Endothelial cell of umbilical vein (primary cell): Measurements from ENCODE around the gene AK9. TPM values are rescaled to one million over a fixed set of nuclear protein-coding genes. Genes with fewer than 3 reads are reported as not detected.

Source experiments
- BruUV-seq: library from RNA; stranded (reverse); fragments of 400-500 nt; replicated peaks from 2 replicates; lab custom pipeline; 2021; lab: Mats Ljungman, UMichigan
- CTCF ChIA-PET: fragments of 300-600, 350-600 bp; sonication (Branson Sonifier 250); formaldehyde crosslinking; loops from one replicate; lab custom pipeline; 2021; ENCODE audit warnings: antibody characterized with exemption, inconsistent platforms; lab: Charles Lee
- POLR2A ChIA-PET: fragments of 300-600, 350-600 bp; sonication (Branson Sonifier 250); formaldehyde crosslinking; loops from one replicate; lab custom pipeline; 2021; ENCODE audit warnings: antibody characterized with exemption, inconsistent platforms; lab: Charles Lee
- DNase-seq: peaks from one replicate; pipeline ENCODE4 v3.0.0-alpha.2; 2011; ENCODE audit warnings: low read depth, low spot score
- FAIRE-seq: peaks from 2 replicates; lab custom pipeline; 2011; peaks lifted over from hg19 to GRCh38; lab: Jason Lieb, UNC
- H2AFZ ChIP-seq: 2 replicates; pipeline ENCODE4 v1.6.0; 2012; ENCODE audit warnings: low read depth, low read length, control low read depth, inconsistent platforms
- H3K27ac ChIP-seq: 2 replicates; pipeline ENCODE4 v1.5.1; 2011; ENCODE audit warnings: low read depth, mild to moderate bottlenecking, control low read depth, low read length, moderate library complexity; ENCODE audit not compliant: insufficient read depth
- H3K27me3 ChIP-seq, 2 experiments: 2 replicates each; pipeline versions ENCODE4 v1.6.0 to v1.6.1; 2011; ENCODE audit warnings: low read length in 2 of 2, mixed read lengths in 1 of 2; ENCODE audit not compliant: control insufficient read depth in 2 of 2, insufficient read depth in 2 of 2
- H3K36me3 ChIP-seq, 2 experiments: 2 replicates in 1 of 2; 3 replicates in 1 of 2; pipeline ENCODE4 v1.5.1; 2011; ENCODE audit warnings: low read length in 2 of 2, mild to moderate bottlenecking in 1 of 2, moderate library complexity in 1 of 2; ENCODE audit not compliant: control insufficient read depth in 2 of 2, insufficient read depth in 2 of 2; ENCODE audit errors: extremely low read depth in 1 of 2
- H3K4me1 ChIP-seq: 3 replicates; pipeline ENCODE4 v1.5.1; 2011; ENCODE audit warnings: mild to moderate bottlenecking, low read length; ENCODE audit not compliant: control insufficient read depth, insufficient read depth; ENCODE audit errors: extremely low read depth
- H3K4me2 ChIP-seq: 2 replicates; pipeline ENCODE4 v1.6.1; 2011; ENCODE audit warnings: low read length, control low read depth, mixed read lengths; ENCODE audit not compliant: insufficient read depth
- H3K4me3 ChIP-seq, 3 experiments: fragments of 200-600 bp in 1 of 3; sonication (generic), shearing (Covaris generic) in 1 of 3; replicated peaks in 1 of 3; 2 replicates each; pipeline ENCODE4 v1.5.1; 2011 to 2016; ENCODE audit warnings: control low read depth in 3 of 3, low read length in 3 of 3, mild to moderate bottlenecking in 2 of 3, inconsistent platforms in 1 of 3, low read depth in 1 of 3, moderate library complexity in 1 of 3; ENCODE audit not compliant: insufficient read depth in 1 of 3
- H3K79me2 ChIP-seq: 2 replicates; pipeline ENCODE4 v1.6.0; 2012; ENCODE audit warnings: low read length, inconsistent platforms; ENCODE audit not compliant: control insufficient read depth, insufficient read depth
- H3K9ac ChIP-seq: replicated peaks from 2 replicates; pipeline ENCODE3; 2011; ENCODE audit warnings: low read length, control low read depth; ENCODE audit not compliant: insufficient read depth; ENCODE audit errors: extremely low read depth
- H3K9me1 ChIP-seq: replicated peaks from 3 replicates; pipeline ENCODE4 v1.6.0; 2011; ENCODE audit warnings: mild to moderate bottlenecking, low read length; ENCODE audit not compliant: control insufficient read depth, insufficient read depth; ENCODE audit errors: extremely low read depth
- H3K9me3 ChIP-seq: replicated peaks from 2 replicates; pipeline ENCODE4 v1.5.1; 2012; ENCODE audit warnings: low read length, inconsistent platforms; ENCODE audit not compliant: control insufficient read depth, insufficient read depth
- H4K20me1 ChIP-seq: replicated peaks from 2 replicates; pipeline ENCODE3; 2011; ENCODE audit warnings: mild to moderate bottlenecking, low read length; ENCODE audit not compliant: control insufficient read depth, insufficient read depth; ENCODE audit errors: extremely low read depth
- EZH2 ChIP-seq: IDR thresholded peaks from 2 replicates; pipeline ENCODE4 v1.6.1; 2012; ENCODE audit warnings: borderline replicate concordance, low read depth, mild to moderate bottlenecking, moderate library complexity, low read length, inconsistent platforms; ENCODE audit not compliant: severe bottlenecking
- GATA2 ChIP-seq: IDR thresholded peaks from 2 replicates; pipeline ENCODE4 v1.7.0; 2011; ENCODE audit warnings: low read depth, mild to moderate bottlenecking, moderate library complexity, mixed read lengths, low read length; ENCODE audit not compliant: insufficient read length, insufficient read depth
- JUN ChIP-seq: IDR thresholded peaks from 2 replicates; pipeline ENCODE4 v1.6.1; 2011; ENCODE audit warnings: borderline replicate concordance, low read depth; ENCODE audit not compliant: insufficient read length, insufficient read depth
- MYC ChIP-seq: IDR thresholded peaks from one replicate; pipeline ENCODE4 v1.6.1; 2011; ENCODE audit warnings: mild to moderate bottlenecking, low read depth, low read length
- POLR2A ChIP-seq: IDR thresholded peaks from 2 replicates; pipeline ENCODE4 v1.6.1; 2012; ENCODE audit warnings: low read depth, mild to moderate bottlenecking, control low read depth, low read length
- POLR2AphosphoS5 ChIP-seq: IDR thresholded peaks from 2 replicates; pipeline ENCODE4 v1.6.1; 2012; ENCODE audit warnings: low read depth, mild to moderate bottlenecking, control low read depth, low read length, moderate library complexity; ENCODE audit not compliant: insufficient read depth
- dilution Hi-C: fragments of 300-500 bp; cut with MboI; formaldehyde crosslinking; loops from one replicate; pipeline ENCODE4 v1.15.0; 2019; ENCODE audit warnings: low sequenced_read_pairs; ENCODE audit not compliant: extremely low pct_ligation_motif_present
- intact Hi-C: fragments of 100-400 bp; cut with micrococcal nuclease; formaldehyde crosslinking; loops from one replicate; pipeline ENCODE4 v1.10.0; 2022
- polyA plus RNA-seq, 4 experiments: library from polyadenylated mRNA; depleted of rRNA in 3 of 4; stranded (reverse) in 3 of 4; unstranded in 1 of 4; fragments of >200 nt; gene quantifications; 2 replicates each; pipeline versions ENCODE4 v1.2.1 to v1.2.3, GENCODE V29; 2011 to 2012; ENCODE audit warnings: missing spikeins in 1 of 4
- total RNA-seq: library from RNA; stranded (reverse); gene quantifications from 2 replicates; pipeline ENCODE4 v1.2.3, GENCODE V29; 2021
- TF ChIP-seq, protein P1 (sequence below): IDR thresholded peaks from 2 replicates; pipeline ENCODE4 v1.6.1; 2011; ENCODE audit not compliant: insufficient read depth, insufficient read length
- TF ChIP-seq, protein P2 (sequence below), 2 donors: IDR thresholded peaks; 1 replicate in 1 of 2; 2 replicates in 1 of 2; pipeline ENCODE4 v1.5.1; 2011; ENCODE audit warnings: low read length in 2 of 2, mild to moderate bottlenecking in 2 of 2, moderate library complexity in 2 of 2, control low read depth in 1 of 2, inconsistent platforms in 1 of 2, low read depth in 1 of 2; ENCODE audit not compliant: insufficient read depth in 1 of 2; ENCODE audit errors: extremely low read depth in 1 of 2

Gene AK9
- total and polyA plus RNA-seq, 2 donors (not counting 3 experiments of a cell fraction or from before 2014, with no cell fraction given), result 1.4 to 3.2 TPM

DNA sequence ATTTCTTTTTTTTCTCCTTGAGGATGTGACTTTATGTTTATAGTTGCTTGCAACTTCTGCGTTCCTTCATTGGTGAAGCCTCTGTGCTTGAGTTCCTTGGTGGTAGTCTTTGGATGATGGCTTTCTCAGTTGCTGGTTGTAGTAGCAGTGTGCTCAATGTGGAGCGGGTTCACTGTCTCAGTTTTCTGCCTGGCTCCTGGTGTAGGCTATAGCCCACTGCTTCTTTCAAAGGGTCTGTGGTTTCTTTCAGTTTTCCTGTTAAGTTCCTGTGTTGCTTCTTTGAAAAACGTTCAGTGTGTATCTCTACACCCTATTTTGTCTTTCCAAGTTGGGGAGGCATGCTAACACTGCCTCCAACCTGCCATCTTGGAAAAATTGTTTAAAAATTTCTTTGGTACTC, 174.1 kb downstream of the AK9 start:
- intact Hi-C loops, result no loop called here
- DNase-seq (no peak), FAIRE-seq (no peak)
- Histone ChIP-seq H4K20me1 (no peaks in the 10 kb centered on the region), H3K4me1 (no peaks in the 10 kb centered on the region), H3K27ac (no peak overlapping the region), H3K4me3 (no peak overlapping the region), H3K4me2 (no peak overlapping the region), H3K9me3 (no peaks in the 10 kb centered on the region), H3K9me1 (no peaks in the 10 kb centered on the region), H3K9ac (no peak overlapping the region), H2AFZ (no peak overlapping the region), H3K27me3 (no peaks in the 10 kb centered on the region), H3K79me2 (no peaks in the 10 kb centered on the region), H3K36me3 (no peaks in the 10 kb centered on the region)
- no TSS peak for BruUV-seq
- ChIA-PET CTCF (no interaction called here), POLR2A (no interaction called here)
- dilution Hi-C loops, result no loop called here
- TF ChIP-seq MYC (no peak), EZH2 (no peak), POLR2A (no peak)
- TF ChIP-seq, protein P1, sequence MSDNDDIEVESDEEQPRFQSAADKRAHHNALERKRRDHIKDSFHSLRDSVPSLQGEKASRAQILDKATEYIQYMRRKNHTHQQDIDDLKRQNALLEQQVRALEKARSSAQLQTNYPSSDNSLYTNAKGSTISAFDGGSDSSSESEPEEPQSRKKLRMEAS, result no peak

DNA sequence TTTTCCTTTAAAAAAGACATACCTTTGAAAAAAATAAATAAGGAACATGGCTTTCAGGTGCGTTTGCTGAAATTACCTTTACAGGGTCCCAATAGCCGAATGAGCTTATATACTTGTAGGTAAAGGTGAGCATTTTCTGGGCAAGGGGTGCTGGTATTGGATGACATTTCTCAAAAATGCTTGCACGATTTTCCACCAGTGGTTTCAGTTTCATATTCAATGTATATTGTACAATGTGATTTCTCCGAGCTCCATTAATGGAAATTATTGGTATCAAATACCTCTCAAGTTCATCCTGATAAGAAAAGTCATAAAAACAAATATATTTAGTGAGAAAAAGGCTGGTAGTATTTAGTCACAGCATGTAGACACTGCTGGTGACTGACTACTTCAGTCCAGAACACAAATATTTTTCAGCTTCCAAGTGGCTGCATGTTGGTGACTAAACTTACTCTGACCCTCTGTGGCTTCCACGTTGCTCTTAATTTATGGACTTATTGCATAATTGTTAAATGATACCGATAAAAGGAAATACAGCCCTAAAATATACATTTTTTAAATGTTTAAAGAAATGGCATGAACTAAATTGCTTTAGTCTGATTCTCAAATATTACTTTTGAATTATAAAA, 175.1 kb downstream of the AK9 start:
- no peak for TF ChIP-seq MYC
- no peak for TF ChIP-seq EZH2
- TF ChIP-seq, protein P2, sequence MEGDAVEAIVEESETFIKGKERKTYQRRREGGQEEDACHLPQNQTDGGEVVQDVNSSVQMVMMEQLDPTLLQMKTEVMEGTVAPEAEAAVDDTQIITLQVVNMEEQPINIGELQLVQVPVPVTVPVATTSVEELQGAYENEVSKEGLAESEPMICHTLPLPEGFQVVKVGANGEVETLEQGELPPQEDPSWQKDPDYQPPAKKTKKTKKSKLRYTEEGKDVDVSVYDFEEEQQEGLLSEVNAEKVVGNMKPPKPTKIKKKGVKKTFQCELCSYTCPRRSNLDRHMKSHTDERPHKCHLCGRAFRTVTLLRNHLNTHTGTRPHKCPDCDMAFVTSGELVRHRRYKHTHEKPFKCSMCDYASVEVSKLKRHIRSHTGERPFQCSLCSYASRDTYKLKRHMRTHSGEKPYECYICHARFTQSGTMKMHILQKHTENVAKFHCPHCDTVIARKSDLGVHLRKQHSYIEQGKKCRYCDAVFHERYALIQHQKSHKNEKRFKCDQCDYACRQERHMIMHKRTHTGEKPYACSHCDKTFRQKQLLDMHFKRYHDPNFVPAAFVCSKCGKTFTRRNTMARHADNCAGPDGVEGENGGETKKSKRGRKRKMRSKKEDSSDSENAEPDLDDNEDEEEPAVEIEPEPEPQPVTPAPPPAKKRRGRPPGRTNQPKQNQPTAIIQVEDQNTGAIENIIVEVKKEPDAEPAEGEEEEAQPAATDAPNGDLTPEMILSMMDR (IDR thresholded peaks at IDR 0.05; ENCODE audit: extremely low read depth in 1 of 2, insufficient read depth in 1 of 2, low read depth in 1 of 2, low read length in 2 of 2), result no peak
- TF ChIP-seq GATA2, result no peak
- TF ChIP-seq, protein P1, result no peak
- no peak for TF ChIP-seq POLR2A
- TF ChIP-seq JUN, result no peak
- TF ChIP-seq POLR2AphosphoS5, result no peak
- no peak overlapping the region for H2AFZ ChIP-seq
- dilution Hi-C loops (no loop called here), intact Hi-C loops (no loop called here)
- no peaks in the 10 kb centered on the region for H3K79me2 ChIP-seq
- no peaks in the 10 kb centered on the region for H3K4me1 ChIP-seq
- no peak overlapping the region for H3K4me3 ChIP-seq
- H3K36me3 ChIP-seq, result no peaks in the 10 kb centered on the region
- no peaks in the 10 kb centered on the region for H4K20me1 ChIP-seq
- H3K27me3 ChIP-seq, result no peaks in the 10 kb centered on the region
- H3K9me3 ChIP-seq, result no peaks in the 10 kb centered on the region
- ChIA-PET POLR2A (interaction anchor here (0.6 kb wide), 1 partner anchor 813 kb away, joined by 3 read pairs; no protein-coding TSS in a partner anchor), CTCF (interaction anchor here (1.2 to 1.7 kb wide), 2 partner anchors 19 to 328 kb away, joined by 3 read pairs; no protein-coding TSS in a partner anchor)
- no peak overlapping the region for H3K4me2 ChIP-seq
- DNase-seq (no peak), FAIRE-seq (no peak)
- no TSS peak for BruUV-seq
- H3K9me1 ChIP-seq, result no peaks in the 10 kb centered on the region
- no peak overlapping the region for H3K27ac ChIP-seq
- no peak overlapping the region for H3K9ac ChIP-seq
